RWPE2 (cell line): ENCODE data around the gene OR52J3.

Experiments
- ATAC-seq: fragments of 200-7000 bp; cut with Tn5 transposase; 3 replicates; pipeline ENCODE4 v1.9.1; 2021; ENCODE audit warnings: low read depth
- DNase-seq: peaks from one replicate; pipeline ENCODE4 v3.0.0-alpha.2; 2020; ENCODE audit warnings: low spot score
- H3K27ac ChIP-seq: fragments of 450-650 bp; 2 replicates; pipeline ENCODE4 v1.5.1; 2017; ENCODE audit warnings: mild to moderate bottlenecking; ENCODE audit not compliant: poor library complexity, severe bottlenecking
- H3K27me3 ChIP-seq: fragments of 250-450 bp; sonication (Bioruptor Pico); 2 replicates; pipeline ENCODE4 v1.5.1; 2021; ENCODE audit warnings: mild to moderate bottlenecking, moderate library complexity; ENCODE audit not compliant: insufficient read depth, poor library complexity, severe bottlenecking
- H3K36me3 ChIP-seq: fragments of 250-450 bp; sonication (Bioruptor Pico); 2 replicates; pipeline ENCODE4 v1.5.1; 2020; ENCODE audit warnings: low read depth, mild to moderate bottlenecking, moderate library complexity
- H3K4me1 ChIP-seq: fragments of 250-450 bp; sonication (Bioruptor Pico); 2 replicates; pipeline ENCODE4 v1.5.1; 2021; ENCODE audit warnings: mild to moderate bottlenecking, moderate library complexity; ENCODE audit not compliant: insufficient read depth, poor library complexity, severe bottlenecking
- H3K4me3 ChIP-seq: fragments of 250-450 bp; sonication (Bioruptor Pico); 2 replicates; pipeline ENCODE4 v1.5.1; 2021; ENCODE audit warnings: mild to moderate bottlenecking, moderate library complexity; ENCODE audit not compliant: severe bottlenecking
- H3K9me3 ChIP-seq: fragments of 250-450 bp; sonication (Bioruptor Pico); 2 replicates; pipeline ENCODE4 v1.5.1; 2021; ENCODE audit warnings: mild to moderate bottlenecking, moderate library complexity; ENCODE audit not compliant: severe bottlenecking
- CTCF ChIP-seq: fragments of 450-650 bp; IDR thresholded peaks from one replicate; pipeline ENCODE4 v1.5.1; 2017; ENCODE audit warnings: mild to moderate bottlenecking, moderate library complexity; ENCODE audit not compliant: poor library complexity, severe bottlenecking

Gene OR52J3

GRCh38 chr11:5088556-5088955 lies 42.2 kb downstream of the OR52J3 start:
- Histone ChIP-seq H3K4me3 (no peak overlapping the region), H3K27ac (no peak overlapping the region), H3K4me1 (no peaks in the 10 kb centered on the region), H3K27me3 (no peaks in the 10 kb centered on the region), H3K36me3 (no peaks in the 10 kb centered on the region), H3K9me3 (no peaks in the 10 kb centered on the region)
- no peak for TF ChIP-seq CTCF
- no peak for DNase-seq
- no peak for ATAC-seq

GRCh38 chr11:5090668-5091067 lies 44.3 kb downstream of the OR52J3 start:
- DNase-seq (no peak), ATAC-seq (no peak)
- no peaks in the 10 kb centered on the region for H3K36me3 ChIP-seq
- H3K4me3 ChIP-seq: no peak overlapping the region
- H3K27me3 ChIP-seq: no peaks in the 10 kb centered on the region
- no peaks in the 10 kb centered on the region for H3K9me3 ChIP-seq
- H3K4me1 ChIP-seq: no peaks in the 10 kb centered on the region
- no peak overlapping the region for H3K27ac ChIP-seq
- TF ChIP-seq CTCF: no peak

- H3K4me1 ChIP-seq: no peaks in the 10 kb centered on the region
- no peaks in the 10 kb centered on the region for H3K36me3 ChIP-seq
- ATAC-seq (no peak), DNase-seq (no peak)
- H3K9me3 ChIP-seq: no peaks in the 10 kb centered on the region
- H3K4me3 ChIP-seq: no peak overlapping the region
- H3K27me3 ChIP-seq: no peaks in the 10 kb centered on the region
- TF ChIP-seq CTCF: no peak
- H3K27ac ChIP-seq: no peak overlapping the region
These were observed 46.7 kb downstream of the OR52J3 start for GRCh38 chr11:5092821-5093585.

DNA sequence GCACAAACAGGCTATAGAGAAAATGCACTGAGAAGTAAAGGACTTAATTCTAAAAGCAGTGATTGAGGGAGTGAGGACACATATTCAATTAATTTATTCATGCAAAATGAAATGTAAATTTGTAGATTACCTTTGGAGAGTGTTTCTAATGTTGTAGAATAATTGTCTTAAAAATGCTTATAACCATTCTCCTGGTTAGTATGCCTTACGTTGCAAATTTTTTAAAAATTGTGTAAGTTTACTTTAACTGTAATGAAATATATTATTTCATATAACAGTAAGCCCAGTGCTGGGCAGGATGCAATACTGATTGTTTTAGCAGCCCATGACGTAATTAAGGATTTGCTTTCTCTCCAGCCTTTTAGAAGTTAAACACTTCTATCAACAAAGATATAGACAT lies 49.7 kb downstream of the OR52J3 start:
- TF ChIP-seq CTCF: no peak
- Histone ChIP-seq H3K9me3 (no peaks in the 10 kb centered on the region), H3K27me3 (no peaks in the 10 kb centered on the region), H3K27ac (no peak overlapping the region), H3K4me1 (no peaks in the 10 kb centered on the region), H3K4me3 (no peak overlapping the region), H3K36me3 (no peaks in the 10 kb centered on the region)
- ATAC-seq (no peak), DNase-seq (no peak)
